Measurements from ENCODE around the gene FOXO1.

DNA sequence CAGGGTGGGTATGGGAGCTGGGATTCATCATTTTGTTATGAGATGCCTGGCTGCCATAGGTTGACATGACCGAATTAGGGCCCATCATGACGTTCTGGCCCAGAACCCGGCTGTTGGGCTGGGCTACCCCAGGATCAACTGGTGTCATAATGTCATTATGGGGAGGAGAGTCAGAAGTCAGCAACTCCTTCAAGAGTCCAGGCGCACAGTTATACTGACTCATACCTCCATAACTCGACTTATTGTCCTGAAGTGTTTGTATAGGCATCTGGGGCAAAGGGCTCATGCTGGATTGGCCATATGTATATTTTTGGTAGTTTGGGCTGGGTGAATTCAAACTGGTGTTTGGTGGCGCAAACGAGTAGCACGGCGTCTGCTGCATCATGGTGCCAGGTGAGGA lies 106.5 kb downstream of the FOXO1 start:
- TF ChIP-seq, protein P1, sequence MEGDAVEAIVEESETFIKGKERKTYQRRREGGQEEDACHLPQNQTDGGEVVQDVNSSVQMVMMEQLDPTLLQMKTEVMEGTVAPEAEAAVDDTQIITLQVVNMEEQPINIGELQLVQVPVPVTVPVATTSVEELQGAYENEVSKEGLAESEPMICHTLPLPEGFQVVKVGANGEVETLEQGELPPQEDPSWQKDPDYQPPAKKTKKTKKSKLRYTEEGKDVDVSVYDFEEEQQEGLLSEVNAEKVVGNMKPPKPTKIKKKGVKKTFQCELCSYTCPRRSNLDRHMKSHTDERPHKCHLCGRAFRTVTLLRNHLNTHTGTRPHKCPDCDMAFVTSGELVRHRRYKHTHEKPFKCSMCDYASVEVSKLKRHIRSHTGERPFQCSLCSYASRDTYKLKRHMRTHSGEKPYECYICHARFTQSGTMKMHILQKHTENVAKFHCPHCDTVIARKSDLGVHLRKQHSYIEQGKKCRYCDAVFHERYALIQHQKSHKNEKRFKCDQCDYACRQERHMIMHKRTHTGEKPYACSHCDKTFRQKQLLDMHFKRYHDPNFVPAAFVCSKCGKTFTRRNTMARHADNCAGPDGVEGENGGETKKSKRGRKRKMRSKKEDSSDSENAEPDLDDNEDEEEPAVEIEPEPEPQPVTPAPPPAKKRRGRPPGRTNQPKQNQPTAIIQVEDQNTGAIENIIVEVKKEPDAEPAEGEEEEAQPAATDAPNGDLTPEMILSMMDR (IDR thresholded peaks at IDR 0.05) = no peak
- no peak for TF ChIP-seq POLR2A (IDR thresholded peaks at IDR 0.05)
- no peak for TF ChIP-seq EP300 (IDR thresholded peaks at IDR 0.05)
